Measurements from ENCODE around the gene RNF34.

- TF ChIP-seq CTCF (IDR thresholded peaks at IDR 0.05) = no peak
- no peak for TF ChIP-seq POLR2AphosphoS5 (IDR thresholded peaks at IDR 0.05)
- TF ChIP-seq POLR2A (IDR thresholded peaks at IDR 0.05) = no peak
- TF ChIP-seq EP300 (IDR thresholded peaks at IDR 0.05) = no peak
Measured at GRCh38 chr12:121424624-121424975, 24.7 kb downstream of the RNF34 start.
